HepG2 (cell line): Measurements from ENCODE around the gene DDX43. TPM values are rescaled to one million over a fixed set of nuclear protein-coding genes. Genes with fewer than 3 reads are reported as not detected.
A peak's percentile ranks its signal among the peaks of the same experiment; 100 is the strongest.

ENCODE experiments used
- ARNT2 ChIP-seq: sonication (generic); formaldehyde crosslinking; IDR thresholded peaks from 2 replicates; pipeline ENCODE4 v1.8.0; 2022; ENCODE audit warnings: mild to moderate bottlenecking, low read depth, missing genetic modification reagents, moderate library complexity
- ATF1 ChIP-seq: IDR thresholded peaks from 2 replicates; pipeline ENCODE4 v1.6.1; 2016; ENCODE audit warnings: mild to moderate bottlenecking, control low read depth
- CBX5 ChIP-seq: sonication (generic); formaldehyde crosslinking; IDR thresholded peaks from 2 replicates; pipeline ENCODE4 v1.4.0; 2020; ENCODE audit warnings: missing genetic modification reagents, borderline replicate concordance
- CSRNP1 ChIP-seq: sonication (generic); formaldehyde crosslinking; IDR thresholded peaks from 2 replicates; pipeline ENCODE4 v1.8.1; 2023; ENCODE audit warnings: mild to moderate bottlenecking, missing genetic modification reagents
- DNMT1 ChIP-seq: sonication (generic); formaldehyde crosslinking; IDR thresholded peaks from 2 replicates; pipeline ENCODE4 v1.5.1; 2020; ENCODE audit warnings: mild to moderate bottlenecking, missing genetic modification reagents
- ELF3 ChIP-seq: IDR thresholded peaks from 2 replicates; pipeline ENCODE4 v1.6.1; 2016; ENCODE audit warnings: missing genetic modification reagents, missing compliant biosample characterization
- HCFC1 ChIP-seq: fragments of 150-350 bp; IDR thresholded peaks from 2 replicates; pipeline ENCODE4 v1.6.1; 2014; ENCODE audit warnings: low read depth, low read length
- HNF4A ChIP-seq: sonication (generic); formaldehyde crosslinking; IDR thresholded peaks from 2 replicates; pipeline ENCODE4 v1.4.0; 2020; ENCODE audit warnings: missing genetic modification reagents
- MTF1 ChIP-seq: sonication (generic); formaldehyde crosslinking; IDR thresholded peaks from 2 replicates; pipeline ENCODE4 v1.5.0; 2020; ENCODE audit warnings: missing genetic modification reagents
- NRL ChIP-seq: sonication (generic); formaldehyde crosslinking; IDR thresholded peaks from 2 replicates; pipeline ENCODE4 v1.5.0; 2020; ENCODE audit warnings: missing genetic modification reagents, mild to moderate bottlenecking, moderate library complexity, borderline replicate concordance
- PHF8 ChIP-seq: sonication (generic); formaldehyde crosslinking; IDR thresholded peaks from 2 replicates; pipeline ENCODE4 v1.5.0; 2020; ENCODE audit warnings: missing genetic modification reagents
- RCOR2 ChIP-seq: IDR thresholded peaks from 2 replicates; pipeline ENCODE4 v1.6.1; 2016; ENCODE audit warnings: missing biosample characterization, missing genetic modification reagents
- SNAPC2 ChIP-seq: sonication (generic); formaldehyde crosslinking; IDR thresholded peaks from 2 replicates; pipeline ENCODE4 v1.8.1; 2022; ENCODE audit warnings: mild to moderate bottlenecking, missing genetic modification reagents
- TOPORS ChIP-seq: sonication (generic); formaldehyde crosslinking; IDR thresholded peaks from 2 replicates; pipeline ENCODE4 v1.8.0; 2023; ENCODE audit warnings: mild to moderate bottlenecking, missing genetic modification reagents
- ZC3H13 ChIP-seq: sonication (generic); formaldehyde crosslinking; IDR thresholded peaks from 2 replicates; pipeline ENCODE4 v1.8.1; 2023; ENCODE audit warnings: mild to moderate bottlenecking, missing genetic modification reagents, moderate library complexity
- ZFX ChIP-seq: sonication (generic); formaldehyde crosslinking; IDR thresholded peaks from 2 replicates; pipeline ENCODE4 v1.4.0; 2020; ENCODE audit warnings: mild to moderate bottlenecking, low read depth, missing genetic modification reagents, moderate library complexity
- ZMYM2 ChIP-seq: sonication (generic); formaldehyde crosslinking; IDR thresholded peaks from 2 replicates; pipeline ENCODE4 v1.8.0; 2022; ENCODE audit warnings: mild to moderate bottlenecking, missing genetic modification reagents
- ZMYM3 ChIP-seq: sonication (generic); formaldehyde crosslinking; IDR thresholded peaks from 2 replicates; pipeline ENCODE4 v1.5.1; 2020; ENCODE audit warnings: mild to moderate bottlenecking, missing genetic modification reagents
- ZNF17 ChIP-seq: sonication (generic); formaldehyde crosslinking; IDR thresholded peaks from 2 replicates; pipeline ENCODE4 v1.5.0; 2020; ENCODE audit warnings: mild to moderate bottlenecking, missing genetic modification reagents
- ZNF331 ChIP-seq: sonication (generic); formaldehyde crosslinking; IDR thresholded peaks from 2 replicates; pipeline ENCODE4 v1.4.0; 2020; ENCODE audit warnings: missing genetic modification reagents
- ZNF570 ChIP-seq: sonication (generic); formaldehyde crosslinking; IDR thresholded peaks from 2 replicates; pipeline ENCODE4 v1.4.0; 2020; ENCODE audit warnings: mild to moderate bottlenecking, missing genetic modification reagents, borderline replicate concordance
- ZNF687 ChIP-seq: sonication (generic); formaldehyde crosslinking; IDR thresholded peaks from 2 replicates; pipeline ENCODE4 v1.5.1; 2020; ENCODE audit warnings: mild to moderate bottlenecking, missing genetic modification reagents, moderate library complexity
- polyA plus RNA-seq, 8 experiments: library from polyadenylated mRNA; depleted of rRNA in 3 of 8; stranded (reverse) in 7 of 8; unstranded in 1 of 8; fragments of >200 nt; fragmentation: Illumina TruSeq in 4 of 8; extraction: Trizol in 4 of 8; gene quantifications; 2 replicates each; pipeline versions ENCODE4 v1.2.1 to v1.2.3, GENCODE V29; 2011 to 2016; ENCODE audit warnings: low read depth in 4 of 8, missing spikeins in 1 of 8, mixed read lengths in 1 of 8; ENCODE audit not compliant: insufficient read depth in 1 of 8
- total RNA-seq, 5 experiments: library from RNA; depleted of rRNA; stranded (reverse); fragments of >200 nt; fragmentation: Illumina TruSeq; extraction: Trizol; gene quantifications; 2 replicates each; pipeline ENCODE4 v1.2.3, GENCODE V29; 2016; ENCODE audit warnings: low read depth in 1 of 5
- TF ChIP-seq, protein P1 (sequence below): sonication (generic); formaldehyde crosslinking; IDR thresholded peaks from 2 replicates; pipeline ENCODE4 v1.5.1; 2020; ENCODE audit warnings: missing genetic modification reagents, mild to moderate bottlenecking, borderline replicate concordance

Gene DDX43
- total and polyA plus RNA-seq, 2 of the 13 experiments (the other 11 are each of a cell fraction or from before 2014, with no cell fraction given): not detected

GRCh38 chr6:73461537-73462350 is 67.1 kb downstream of the DDX43 start, which contains the start of gene MTO1 (continued):
- peak; percentile 89 for TF ChIP-seq ZNF687 (CRISPR knock-in tag)
- no peak for TF ChIP-seq TOPORS
- 0 out of 2 replicates have a peak, but pooled peaks have one; percentile 34 for TF ChIP-seq CBX5 (CRISPR knock-in tag)
- peak; percentile 60; the same call in 1 of the 2 replicates for TF ChIP-seq ATF1
- peak; percentile 31; the same call in 1 of the 2 replicates for TF ChIP-seq ELF3 (CRISPR knock-in tag)
- TF ChIP-seq ZMYM2: peak; percentile 33; the same call in 1 of the 2 replicates
- peak; percentile 69; the same call in 1 of the 2 replicates for TF ChIP-seq CSRNP1 (CRISPR knock-in tag)
- no peak for TF ChIP-seq ZNF17
- TF ChIP-seq SNAPC2 (CRISPR knock-in tag): no peak
- TF ChIP-seq HCFC1: no peak; the same call in 1 of the 2 replicates
- TF ChIP-seq, protein P1, sequence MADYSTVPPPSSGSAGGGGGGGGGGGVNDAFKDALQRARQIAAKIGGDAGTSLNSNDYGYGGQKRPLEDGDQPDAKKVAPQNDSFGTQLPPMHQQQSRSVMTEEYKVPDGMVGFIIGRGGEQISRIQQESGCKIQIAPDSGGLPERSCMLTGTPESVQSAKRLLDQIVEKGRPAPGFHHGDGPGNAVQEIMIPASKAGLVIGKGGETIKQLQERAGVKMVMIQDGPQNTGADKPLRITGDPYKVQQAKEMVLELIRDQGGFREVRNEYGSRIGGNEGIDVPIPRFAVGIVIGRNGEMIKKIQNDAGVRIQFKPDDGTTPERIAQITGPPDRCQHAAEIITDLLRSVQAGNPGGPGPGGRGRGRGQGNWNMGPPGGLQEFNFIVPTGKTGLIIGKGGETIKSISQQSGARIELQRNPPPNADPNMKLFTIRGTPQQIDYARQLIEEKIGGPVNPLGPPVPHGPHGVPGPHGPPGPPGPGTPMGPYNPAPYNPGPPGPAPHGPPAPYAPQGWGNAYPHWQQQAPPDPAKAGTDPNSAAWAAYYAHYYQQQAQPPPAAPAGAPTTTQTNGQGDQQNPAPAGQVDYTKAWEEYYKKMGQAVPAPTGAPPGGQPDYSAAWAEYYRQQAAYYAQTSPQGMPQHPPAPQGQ: no peak
- peak; percentile 35; the same call in 1 of the 2 replicates for TF ChIP-seq HNF4A (CRISPR knock-in tag)
- TF ChIP-seq NRL (CRISPR knock-in tag): peak; percentile 64; the same call in 1 of the 2 replicates
- peak; percentile 59; the same call in 1 of the 2 replicates for TF ChIP-seq ARNT2 (CRISPR knock-in tag)
- TF ChIP-seq DNMT1 (CRISPR knock-in tag): no peak
- TF ChIP-seq MTF1: no peak
- TF ChIP-seq ZNF331 (CRISPR knock-in tag): 0 out of 2 replicates have a peak, but pooled peaks have one; percentile 16
- TF ChIP-seq ZNF570 (CRISPR knock-in tag): no peak
- TF ChIP-seq ZC3H13 (CRISPR knock-in tag): no peak; the same call in 1 of the 2 replicates
- peak; percentile 81 for TF ChIP-seq PHF8
- peak; percentile 54 for TF ChIP-seq ZFX
- TF ChIP-seq ZMYM3: peak; percentile 49; the same call in 1 of the 2 replicates
- TF ChIP-seq RCOR2 (CRISPR knock-in tag): no peak
